ENCODE measurements around the gene MCM9. TPM values are rescaled to one million over a fixed set of nuclear protein-coding genes. Genes with fewer than 3 reads are reported as not detected.

MCM9 gene
- polyA plus RNA-seq (2011; rRNA removed) = 5.4 and 6.0 TPM in 2 replicates
- polyA plus RNA-seq (2012; cell fraction: cytosol; rRNA removed) = 1.9 and 2.2 TPM in 2 replicates
- polyA plus RNA-seq (2012; cell fraction: nucleus; rRNA removed) = 2.1 and 3.5 TPM in 2 replicates
- polyA plus RNA-seq (2017; fragmentation: RNase III; extraction: RNeasy Plus Mini Kit Qiagen cat#74134 plus additional on column Dnase treatment) = 5.1 to 6.0 TPM (median 5.7 TPM) in 3 replicates
- polyA minus RNA-seq (2011; rRNA and poly(A)+ RNA removed) = 10.6 and 11.9 TPM in 2 replicates

DNA sequence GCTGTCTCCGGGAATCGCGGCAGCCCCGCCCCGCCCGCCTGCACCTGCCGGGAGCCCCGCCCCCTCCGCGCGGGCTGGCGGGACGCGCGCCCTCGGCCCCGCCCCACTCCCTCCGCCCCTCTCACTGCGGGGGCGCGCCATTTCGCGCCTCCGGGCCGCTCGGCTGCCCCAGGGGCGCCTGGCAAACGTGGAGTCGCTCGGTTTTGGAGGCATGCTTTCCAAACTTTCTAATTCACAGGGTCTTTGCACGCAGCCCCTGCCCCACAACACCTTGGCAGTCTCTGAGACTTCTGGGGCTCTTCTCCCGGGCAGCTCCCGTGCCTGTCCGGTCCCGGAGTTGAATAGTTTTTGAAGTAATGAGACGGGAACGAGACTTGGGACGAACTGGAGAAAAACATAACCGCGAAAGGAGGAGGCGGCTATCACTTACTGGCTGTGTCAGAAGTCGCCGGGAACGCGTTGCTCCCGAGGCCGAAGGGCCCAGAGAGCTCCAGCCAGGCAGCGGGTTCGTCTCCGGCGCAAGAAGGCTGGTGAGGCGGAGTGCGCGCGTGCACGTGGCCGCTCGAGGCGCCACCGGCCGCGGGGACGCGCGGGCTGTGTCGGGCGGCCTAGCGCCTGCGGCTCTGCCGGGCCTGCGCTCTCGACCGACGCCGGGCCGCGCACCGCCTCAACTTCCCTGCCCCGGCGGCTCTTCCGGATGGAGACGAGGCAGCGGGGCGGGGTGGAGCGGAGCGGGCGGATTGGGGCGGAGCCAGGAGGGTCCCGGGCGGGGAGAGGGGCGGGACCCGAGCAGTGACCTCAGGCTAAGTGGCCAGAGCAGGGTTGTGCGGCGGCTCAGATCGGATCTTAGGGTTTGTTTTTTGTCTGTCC lies at the start of gene MCM9:
TSS of gene MCM9 (minus strand) at position 699 of the 870 bp plus-strand sequence. CDS start 3,436 bp downstream, outside the sequence.
- Histone ChIP-seq H3K27ac (peak within 1 kb of the TSS; percentile 84 to 94), H3K4me3 (peak within 1 kb of the TSS; percentile 68), H3K4me2 (peak within 1 kb of the TSS; percentile 87), H3K9me3 (no peaks in the 10 kb centered on the region), H3K4me1 (peaks cover 6% of the 10 kb centered on the region; the same call in 2 of the 3 replicates)
- ChIA-PET POLR2A (interaction anchor here (0.5 kb wide), 1 partner anchor 57 kb away, joined by 4 read pairs; no protein-coding TSS in a partner anchor), CTCF (interaction anchor here (0.6 kb wide), 1 partner anchor 29 kb away, joined by 3 read pairs; no protein-coding TSS in a partner anchor)
- 3% methylated on average over 24 of the region's 95 CpGs for WGBS (ENCODE audit: missing lambda C conversion rate)
- FAIRE-seq (no peak), ATAC-seq (peak; percentile 98), DNase-seq (ENCODE audit: low read depth in 1 of 2, low spot score in 1 of 2) (peak; percentile 72 to 76)
- TF ChIP-seq RARB (CRISPR knock-in tag; IDR thresholded peaks at IDR 0.05) (no peak), BHLHE40 (IDR thresholded peaks at IDR 0.05; ENCODE audit: low read depth, low read length) (no peak), POLR2A (IDR thresholded peaks at IDR 0.05; ENCODE audit: low read length) (peak; percentile 45), ZC3H11A (IDR thresholded peaks at IDR 0.05) (no peak), POLR2AphosphoS2 (conservative IDR thresholded peaks at IDR 0.05; ENCODE audit: low read length) (no peak), ESRRA (IDR thresholded peaks at IDR 0.05; ENCODE audit: borderline replicate concordance, low read length) (no peak), MAFK (IDR thresholded peaks at IDR 0.05; ENCODE audit: partially characterized antibody) (no peak), RAD21 (conservative IDR thresholded peaks at IDR 0.05 in 1 of 2, IDR thresholded peaks at IDR 0.05 in 1 of 2) (no peak), CHD4 (IDR thresholded peaks at IDR 0.05; ENCODE audit: borderline replicate concordance) (no peak), MAZ (IDR thresholded peaks at IDR 0.05; ENCODE audit: borderline replicate concordance, low read depth, low read length) (no peak; the same call in 1 of the 2 replicates), HEYL (CRISPR knock-in tag; IDR thresholded peaks at IDR 0.05) (no peak), EHMT2 (IDR thresholded peaks at IDR 0.05; ENCODE audit: low read depth) (no peak), JUN (IDR thresholded peaks at IDR 0.05) (0 out of 5 replicates have a peak, but pooled peaks of 1 of the 2 experiments have one; percentile 28), ZSCAN20 (CRISPR knock-in tag; IDR thresholded peaks at IDR 0.05) (no peak), HOXB5 (CRISPR knock-in tag; IDR thresholded peaks at IDR 0.05) (no peak), TFCP2L1 (CRISPR knock-in tag; IDR thresholded peaks at IDR 0.05) (no peak), PHF8 (IDR thresholded peaks at IDR 0.05; ENCODE audit: borderline replicate concordance, low read depth) (peak; percentile 89), ZFP36 (IDR thresholded peaks at IDR 0.05; ENCODE audit: borderline replicate concordance, partially characterized antibody) (no peak), FOSL2 (IDR thresholded peaks at IDR 0.05) (no peak), FOSL2 (CRISPR knock-in tag; IDR thresholded peaks at IDR 0.05) (no peak), EP300 (IDR thresholded peaks at IDR 0.05) (no peak)
- TF ChIP-seq, protein P1, sequence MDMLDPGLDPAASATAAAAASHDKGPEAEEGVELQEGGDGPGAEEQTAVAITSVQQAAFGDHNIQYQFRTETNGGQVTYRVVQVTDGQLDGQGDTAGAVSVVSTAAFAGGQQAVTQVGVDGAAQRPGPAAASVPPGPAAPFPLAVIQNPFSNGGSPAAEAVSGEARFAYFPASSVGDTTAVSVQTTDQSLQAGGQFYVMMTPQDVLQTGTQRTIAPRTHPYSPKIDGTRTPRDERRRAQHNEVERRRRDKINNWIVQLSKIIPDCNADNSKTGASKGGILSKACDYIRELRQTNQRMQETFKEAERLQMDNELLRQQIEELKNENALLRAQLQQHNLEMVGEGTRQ (IDR thresholded peaks at IDR 0.05) = no peak
- TF ChIP-seq, protein P2, sequence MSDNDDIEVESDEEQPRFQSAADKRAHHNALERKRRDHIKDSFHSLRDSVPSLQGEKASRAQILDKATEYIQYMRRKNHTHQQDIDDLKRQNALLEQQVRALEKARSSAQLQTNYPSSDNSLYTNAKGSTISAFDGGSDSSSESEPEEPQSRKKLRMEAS (IDR thresholded peaks at IDR 0.05) = peak; percentile 61; the same call in 1 of the 2 replicates
- TF ChIP-seq, protein P3, sequence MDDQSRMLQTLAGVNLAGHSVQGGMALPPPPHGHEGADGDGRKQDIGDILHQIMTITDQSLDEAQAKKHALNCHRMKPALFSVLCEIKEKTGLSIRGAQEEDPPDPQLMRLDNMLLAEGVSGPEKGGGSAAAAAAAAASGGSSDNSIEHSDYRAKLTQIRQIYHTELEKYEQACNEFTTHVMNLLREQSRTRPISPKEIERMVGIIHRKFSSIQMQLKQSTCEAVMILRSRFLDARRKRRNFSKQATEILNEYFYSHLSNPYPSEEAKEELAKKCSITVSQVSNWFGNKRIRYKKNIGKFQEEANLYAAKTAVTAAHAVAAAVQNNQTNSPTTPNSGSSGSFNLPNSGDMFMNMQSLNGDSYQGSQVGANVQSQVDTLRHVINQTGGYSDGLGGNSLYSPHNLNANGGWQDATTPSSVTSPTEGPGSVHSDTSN (IDR thresholded peaks at IDR 0.05) = no peak
- TF ChIP-seq, protein P4, sequence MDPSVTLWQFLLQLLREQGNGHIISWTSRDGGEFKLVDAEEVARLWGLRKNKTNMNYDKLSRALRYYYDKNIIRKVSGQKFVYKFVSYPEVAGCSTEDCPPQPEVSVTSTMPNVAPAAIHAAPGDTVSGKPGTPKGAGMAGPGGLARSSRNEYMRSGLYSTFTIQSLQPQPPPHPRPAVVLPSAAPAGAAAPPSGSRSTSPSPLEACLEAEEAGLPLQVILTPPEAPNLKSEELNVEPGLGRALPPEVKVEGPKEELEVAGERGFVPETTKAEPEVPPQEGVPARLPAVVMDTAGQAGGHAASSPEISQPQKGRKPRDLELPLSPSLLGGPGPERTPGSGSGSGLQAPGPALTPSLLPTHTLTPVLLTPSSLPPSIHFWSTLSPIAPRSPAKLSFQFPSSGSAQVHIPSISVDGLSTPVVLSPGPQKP (IDR thresholded peaks at IDR 0.05; ENCODE audit: low read depth, low read length) = no peak
- TF ChIP-seq, protein P5, sequence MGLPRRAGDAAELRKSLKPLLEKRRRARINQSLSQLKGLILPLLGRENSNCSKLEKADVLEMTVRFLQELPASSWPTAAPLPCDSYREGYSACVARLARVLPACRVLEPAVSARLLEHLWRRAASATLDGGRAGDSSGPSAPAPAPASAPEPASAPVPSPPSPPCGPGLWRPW (IDR thresholded peaks at IDR 0.05) = no peak
- TF ChIP-seq, protein P6, sequence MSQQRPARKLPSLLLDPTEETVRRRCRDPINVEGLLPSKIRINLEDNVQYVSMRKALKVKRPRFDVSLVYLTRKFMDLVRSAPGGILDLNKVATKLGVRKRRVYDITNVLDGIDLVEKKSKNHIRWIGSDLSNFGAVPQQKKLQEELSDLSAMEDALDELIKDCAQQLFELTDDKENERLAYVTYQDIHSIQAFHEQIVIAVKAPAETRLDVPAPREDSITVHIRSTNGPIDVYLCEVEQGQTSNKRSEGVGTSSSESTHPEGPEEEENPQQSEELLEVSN (IDR thresholded peaks at IDR 0.05; ENCODE audit: borderline replicate concordance, low read depth) = peak; percentile 46; the same call in 1 of the 2 replicates
- TF ChIP-seq, protein P7, sequence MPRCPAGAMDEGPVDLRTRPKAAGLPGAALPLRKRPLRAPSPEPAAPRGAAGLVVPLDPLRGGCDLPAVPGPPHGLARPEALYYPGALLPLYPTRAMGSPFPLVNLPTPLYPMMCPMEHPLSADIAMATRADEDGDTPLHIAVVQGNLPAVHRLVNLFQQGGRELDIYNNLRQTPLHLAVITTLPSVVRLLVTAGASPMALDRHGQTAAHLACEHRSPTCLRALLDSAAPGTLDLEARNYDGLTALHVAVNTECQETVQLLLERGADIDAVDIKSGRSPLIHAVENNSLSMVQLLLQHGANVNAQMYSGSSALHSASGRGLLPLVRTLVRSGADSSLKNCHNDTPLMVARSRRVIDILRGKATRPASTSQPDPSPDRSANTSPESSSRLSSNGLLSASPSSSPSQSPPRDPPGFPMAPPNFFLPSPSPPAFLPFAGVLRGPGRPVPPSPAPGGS (IDR thresholded peaks at IDR 0.05) = 0 out of 3 replicates have a peak, but pooled peaks have one; percentile 19

Measured in A549 (cell line).